Upper lobe of left lung (tissue), 4 donors: ENCODE measurements around the gene CARD19.

Source experiments
- EP300 ChIP-seq, 4 donors: sonication (generic); formaldehyde crosslinking; IDR thresholded peaks; one replicate each; pipeline ENCODE4 v1.5.1; 2017; ENCODE audit warnings: antibody characterized with exemption in 4 of 4, control low read depth in 2 of 4
- POLR2A ChIP-seq, 4 donors: fragments of 450-650 bp; IDR thresholded peaks; one replicate each; pipeline ENCODE4 v1.5.1; 2016 to 2017; ENCODE audit warnings: antibody characterized with exemption in 4 of 4, mild to moderate bottlenecking in 2 of 4
- POLR2AphosphoS5 ChIP-seq, 2 donors: sonication (generic); formaldehyde crosslinking; IDR thresholded peaks; one replicate each; pipeline ENCODE4 v1.5.1; 2017; ENCODE audit warnings: antibody characterized with exemption in 2 of 2
- TF ChIP-seq, protein P1 (sequence below), 6 experiments: fragments of 450-650 bp in 4 of 6; fragments of 200-600 bp in 2 of 6; sonication (generic) in 2 of 6; IDR thresholded peaks; one replicate each; pipeline ENCODE4 v1.5.1; 2016 to 2019; ENCODE audit warnings: antibody characterized with exemption in 6 of 6

DNA sequence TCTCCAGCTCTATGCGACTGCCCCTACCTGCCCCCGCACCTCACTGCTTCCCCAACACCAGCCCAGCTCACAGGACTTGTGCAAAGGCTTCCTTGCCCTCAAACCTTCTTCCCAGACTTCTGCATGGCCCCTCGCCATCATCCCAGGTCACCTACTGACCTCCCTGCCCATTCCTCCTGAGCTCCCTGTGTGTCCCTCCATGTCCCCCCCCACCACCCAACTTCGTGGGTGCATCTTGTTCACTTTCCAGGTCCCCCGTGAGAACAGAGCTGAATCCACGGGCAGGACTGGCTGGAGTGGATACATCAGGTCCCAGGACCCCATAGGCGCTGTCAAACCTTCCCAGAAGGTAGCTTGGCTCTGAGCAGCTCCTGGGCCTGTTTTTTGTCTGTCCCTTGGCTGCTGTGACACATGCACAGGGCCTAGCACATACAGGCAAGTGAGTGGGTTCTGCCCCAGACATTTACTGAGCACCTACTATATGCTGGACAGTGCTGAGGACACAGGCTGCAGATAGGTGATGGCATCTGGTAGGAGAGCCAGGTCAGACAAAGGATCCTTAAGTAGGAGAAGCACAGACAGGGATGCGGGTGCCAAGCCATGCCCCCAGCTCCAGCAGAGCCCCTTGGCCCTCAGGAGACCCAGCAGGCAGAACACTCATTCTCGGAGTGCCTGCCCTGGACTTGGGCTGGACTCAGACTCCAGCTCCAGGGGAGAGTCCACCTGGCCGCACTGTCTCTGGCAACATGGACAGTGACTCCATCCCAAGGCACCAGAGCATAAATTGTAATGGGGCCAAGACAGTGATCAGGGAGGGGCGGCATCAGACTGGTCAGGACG lies 23.1 kb downstream of the CARD19 start:
- TF ChIP-seq POLR2A (IDR thresholded peaks at IDR 0.05) (no peak), POLR2AphosphoS5 (IDR thresholded peaks at IDR 0.05) (no peak), EP300 (IDR thresholded peaks at IDR 0.05) (no peak)
- TF ChIP-seq, protein P1, sequence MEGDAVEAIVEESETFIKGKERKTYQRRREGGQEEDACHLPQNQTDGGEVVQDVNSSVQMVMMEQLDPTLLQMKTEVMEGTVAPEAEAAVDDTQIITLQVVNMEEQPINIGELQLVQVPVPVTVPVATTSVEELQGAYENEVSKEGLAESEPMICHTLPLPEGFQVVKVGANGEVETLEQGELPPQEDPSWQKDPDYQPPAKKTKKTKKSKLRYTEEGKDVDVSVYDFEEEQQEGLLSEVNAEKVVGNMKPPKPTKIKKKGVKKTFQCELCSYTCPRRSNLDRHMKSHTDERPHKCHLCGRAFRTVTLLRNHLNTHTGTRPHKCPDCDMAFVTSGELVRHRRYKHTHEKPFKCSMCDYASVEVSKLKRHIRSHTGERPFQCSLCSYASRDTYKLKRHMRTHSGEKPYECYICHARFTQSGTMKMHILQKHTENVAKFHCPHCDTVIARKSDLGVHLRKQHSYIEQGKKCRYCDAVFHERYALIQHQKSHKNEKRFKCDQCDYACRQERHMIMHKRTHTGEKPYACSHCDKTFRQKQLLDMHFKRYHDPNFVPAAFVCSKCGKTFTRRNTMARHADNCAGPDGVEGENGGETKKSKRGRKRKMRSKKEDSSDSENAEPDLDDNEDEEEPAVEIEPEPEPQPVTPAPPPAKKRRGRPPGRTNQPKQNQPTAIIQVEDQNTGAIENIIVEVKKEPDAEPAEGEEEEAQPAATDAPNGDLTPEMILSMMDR (IDR thresholded peaks at IDR 0.05), result no peak
